Progenitor cell of endocrine pancreas (in vitro differentiated cells): ENCODE data around the gene LTB4R2. TPM values are rescaled to one million over a fixed set of nuclear protein-coding genes. Genes with fewer than 3 reads are reported as not detected.

ENCODE experiments used
- DNase-seq: peaks from one replicate; pipeline ENCODE4 v3.0.0; 2021; ENCODE audit warnings: low spot score; ENCODE audit not compliant: unreplicated experiment
- H3K27ac Mint-ChIP-seq: 2 replicates; pipeline ENCODE4 v1.8.0; 2021; ENCODE audit warnings: mild to moderate bottlenecking, moderate library complexity, mixed read lengths
- H3K27me3 Mint-ChIP-seq: 2 replicates; pipeline ENCODE4 v1.8.0; 2021; ENCODE audit warnings: mixed read lengths
- H3K36me3 Mint-ChIP-seq: 2 replicates; pipeline ENCODE4 v1.8.0; 2022; ENCODE audit warnings: mixed read lengths; ENCODE audit not compliant: insufficient read depth
- H3K4me1 Mint-ChIP-seq: 2 replicates; pipeline ENCODE4 v1.8.0; 2021; ENCODE audit warnings: low read depth, mixed read lengths
- H3K4me3 Mint-ChIP-seq: 2 replicates; pipeline ENCODE4 v1.8.0; 2021; ENCODE audit warnings: low read depth, mild to moderate bottlenecking, moderate library complexity, mixed read lengths
- H3K9me3 Mint-ChIP-seq: 2 replicates; pipeline ENCODE4 v1.8.0; 2021; ENCODE audit warnings: low read depth, mixed read lengths
- total RNA-seq: library from RNA; stranded (reverse); gene quantifications from 2 replicates; pipeline ENCODE4 v1.2.1, GENCODE V29; 2021
- TF ChIP-seq, protein P1 (sequence below): fragments of 200-600 bp; sonication (generic); IDR thresholded peaks from one replicate; pipeline ENCODE4 v1.5.0; 2021; ENCODE audit warnings: antibody characterized with exemption, mild to moderate bottlenecking; ENCODE audit not compliant: unreplicated experiment

Gene LTB4R2
- total RNA-seq, 1 donor from 2014 or later, result 11.0 TPM

- TF ChIP-seq, protein P1, sequence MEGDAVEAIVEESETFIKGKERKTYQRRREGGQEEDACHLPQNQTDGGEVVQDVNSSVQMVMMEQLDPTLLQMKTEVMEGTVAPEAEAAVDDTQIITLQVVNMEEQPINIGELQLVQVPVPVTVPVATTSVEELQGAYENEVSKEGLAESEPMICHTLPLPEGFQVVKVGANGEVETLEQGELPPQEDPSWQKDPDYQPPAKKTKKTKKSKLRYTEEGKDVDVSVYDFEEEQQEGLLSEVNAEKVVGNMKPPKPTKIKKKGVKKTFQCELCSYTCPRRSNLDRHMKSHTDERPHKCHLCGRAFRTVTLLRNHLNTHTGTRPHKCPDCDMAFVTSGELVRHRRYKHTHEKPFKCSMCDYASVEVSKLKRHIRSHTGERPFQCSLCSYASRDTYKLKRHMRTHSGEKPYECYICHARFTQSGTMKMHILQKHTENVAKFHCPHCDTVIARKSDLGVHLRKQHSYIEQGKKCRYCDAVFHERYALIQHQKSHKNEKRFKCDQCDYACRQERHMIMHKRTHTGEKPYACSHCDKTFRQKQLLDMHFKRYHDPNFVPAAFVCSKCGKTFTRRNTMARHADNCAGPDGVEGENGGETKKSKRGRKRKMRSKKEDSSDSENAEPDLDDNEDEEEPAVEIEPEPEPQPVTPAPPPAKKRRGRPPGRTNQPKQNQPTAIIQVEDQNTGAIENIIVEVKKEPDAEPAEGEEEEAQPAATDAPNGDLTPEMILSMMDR, result no peak
- Mint-ChIP-seq H3K9me3 (no peaks in the 10 kb centered on the region), H3K4me1 (peaks cover 15% of the 10 kb centered on the region), H3K27ac (no peak within 1 kb of the TSS), H3K36me3 (no peaks in the 10 kb centered on the region), H3K27me3 (peaks cover 9% of the 10 kb centered on the region), H3K4me3 (no peak within 1 kb of the TSS)
- no peak for DNase-seq
These were observed 985 bp downstream of the LTB4R2 start, which contains the start of gene LTB4R for GRCh38 chr14:24310646-24311604. Gene LTB4R (plus strand): TSS chr14:24311502. CDS start chr14:24315652, 4,150 bp downstream.

DNA sequence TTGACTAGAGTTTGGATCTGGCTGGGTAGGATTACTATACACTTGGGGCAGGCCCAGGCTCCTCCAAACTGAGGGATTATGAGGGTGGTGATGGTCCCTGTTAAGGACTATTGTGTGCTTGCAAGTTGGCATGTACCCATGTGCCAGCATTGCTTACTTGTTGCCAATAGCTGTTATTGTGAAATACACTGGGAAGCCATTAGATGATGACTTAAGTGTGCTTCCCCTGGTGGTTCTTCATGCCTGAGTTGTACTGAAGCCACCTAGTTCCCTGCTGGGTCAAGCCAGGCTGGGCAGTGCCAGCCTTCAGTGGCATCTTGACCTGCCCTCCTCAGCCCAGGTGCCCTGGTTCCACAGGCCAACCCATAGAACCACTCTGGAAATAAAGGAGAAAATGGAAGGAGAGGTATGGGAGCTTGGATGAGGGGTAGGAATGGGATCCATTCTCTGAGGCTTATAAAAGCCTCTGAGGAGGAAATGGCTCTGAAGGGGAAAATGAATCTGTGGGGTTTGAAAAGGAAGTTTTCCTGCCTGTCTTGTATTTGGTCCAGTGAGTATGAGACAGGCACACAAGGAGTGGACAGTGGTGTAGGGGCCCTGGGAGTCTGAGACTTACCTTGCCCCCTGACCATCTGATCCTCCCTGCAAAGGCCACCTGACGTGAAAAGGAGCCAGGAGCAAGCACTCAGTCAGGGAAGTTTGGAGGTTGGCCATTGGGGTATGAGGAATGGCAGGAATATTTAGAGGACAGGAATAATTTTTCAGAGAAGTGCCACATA, 2.1 kb downstream of the LTB4R2 start:
- Mint-ChIP-seq H3K27ac (no peak overlapping the region), H3K4me3 (no peak overlapping the region), H3K36me3 (no peaks in the 10 kb centered on the region), H3K9me3 (no peaks in the 10 kb centered on the region), H3K27me3 (peaks cover 11% of the 10 kb centered on the region), H3K4me1 (peaks cover 13% of the 10 kb centered on the region)
- TF ChIP-seq, protein P1, result no peak
- no peak for DNase-seq

DNA sequence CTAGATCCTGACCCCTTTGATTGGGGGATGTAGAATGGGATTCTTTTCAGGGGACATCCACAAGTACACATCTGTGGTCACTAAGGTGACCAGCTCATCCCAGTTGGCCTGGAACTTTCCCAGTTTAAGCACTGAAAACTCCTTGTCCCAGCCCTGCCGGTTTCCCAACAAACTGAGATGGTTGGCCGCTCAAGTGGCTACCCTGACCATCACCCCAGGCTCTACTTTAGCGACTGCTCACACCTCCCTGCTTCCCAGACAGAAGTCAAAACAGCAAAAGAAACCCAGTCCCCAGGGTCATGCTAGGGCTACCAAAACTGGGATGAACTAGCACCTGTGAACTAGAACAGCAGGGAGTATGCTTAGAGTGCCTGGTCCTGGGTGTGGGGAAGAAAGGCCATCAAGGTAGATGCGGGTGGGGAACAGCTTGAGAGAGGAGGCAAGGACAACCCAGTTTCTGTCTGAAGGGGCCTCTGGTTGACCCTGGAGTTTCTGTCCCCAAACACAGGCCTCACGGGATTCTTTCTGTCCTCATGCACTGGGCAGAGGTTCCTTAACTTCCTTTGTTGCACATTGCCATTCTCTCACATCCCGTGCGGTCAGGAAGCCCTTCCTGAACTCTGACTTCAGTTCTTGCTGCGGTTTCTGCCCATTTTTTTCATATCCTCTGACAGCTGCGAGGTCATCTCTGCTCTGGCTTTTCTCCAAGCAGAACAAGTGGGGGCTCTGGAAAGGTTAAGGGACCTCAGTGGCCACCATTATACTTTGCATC, 3.0 kb downstream of the LTB4R2 start:
- Mint-ChIP-seq H3K27me3 (peaks cover 20% of the 10 kb centered on the region), H3K36me3 (no peaks in the 10 kb centered on the region), H3K4me3 (no peak overlapping the region), H3K9me3 (no peaks in the 10 kb centered on the region), H3K4me1 (peaks cover 4% of the 10 kb centered on the region), H3K27ac (no peak overlapping the region)
- no peak for DNase-seq
- TF ChIP-seq, protein P1, result no peak

DNA sequence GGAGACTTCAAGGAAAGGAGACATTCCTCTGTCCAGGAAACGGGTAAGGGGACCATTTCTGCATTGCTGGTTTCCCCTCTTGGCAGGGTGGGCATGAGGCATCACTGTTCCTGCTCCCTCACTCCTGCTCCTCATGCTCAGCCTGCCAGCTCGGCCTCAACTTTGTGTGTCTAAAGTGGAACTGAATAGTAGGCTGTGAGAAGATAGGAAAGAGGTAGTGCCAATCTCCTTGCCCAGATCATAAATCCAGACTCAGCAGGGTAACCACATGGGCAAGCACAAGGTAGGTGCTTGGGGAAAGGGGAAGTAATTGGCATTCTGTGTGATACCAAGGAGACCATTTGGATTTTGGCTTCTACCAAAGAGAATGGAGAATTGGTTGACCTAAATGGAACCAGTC, 4.0 kb downstream of the LTB4R2 start:
- no peak for DNase-seq
- Mint-ChIP-seq H3K27me3 (peaks cover 29% of the 10 kb centered on the region), H3K9me3 (no peaks in the 10 kb centered on the region), H3K4me3 (no peak overlapping the region), H3K27ac (no peak overlapping the region), H3K36me3 (no peaks in the 10 kb centered on the region), H3K4me1 (no peaks in the 10 kb centered on the region)
- TF ChIP-seq, protein P1, result no peak
